Transverse colon (tissue), 4 donors: ENCODE measurements around the gene CDKAL1. TPM values are rescaled to one million over a fixed set of nuclear protein-coding genes. Genes with fewer than 3 reads are reported as not detected.

ENCODE experiments used
- DNase-seq: peaks from one replicate; pipeline ENCODE4 v3.0.0-alpha.2; 2019
- H3K27ac ChIP-seq, 4 donors: fragments of 200-600 bp; sonication (generic); 2 replicates each; pipeline ENCODE4 v1.5.1; 2016 to 2018; ENCODE audit warnings: inconsistent platforms in 4 of 4
- H3K27me3 ChIP-seq: fragments of 200-600 bp; sonication (generic); 2 replicates; pipeline ENCODE4 v1.5.1; 2017; ENCODE audit warnings: inconsistent platforms
- H3K36me3 ChIP-seq, 4 donors: fragments of 200-600 bp; sonication (generic); 2 replicates each; pipeline ENCODE4 v1.5.1; 2017 to 2019; ENCODE audit warnings: inconsistent platforms in 4 of 4
- H3K4me1 ChIP-seq, 4 donors: fragments of 200-600 bp; sonication (generic); 2 replicates each; pipeline ENCODE4 v1.5.1; 2017 to 2020; ENCODE audit warnings: inconsistent platforms in 4 of 4
- H3K4me3 ChIP-seq, 4 donors: fragments of 200-600 bp; sonication (generic); 1 replicate in 1 of 4; 2 replicates in 3 of 4; pipeline versions ENCODE4 v1.5.1 to v1.6.1; 2017 to 2019; ENCODE audit warnings: inconsistent platforms in 4 of 4
- H3K9me3 ChIP-seq, 2 donors: fragments of 200-600 bp; sonication (generic); 2 replicates each; pipeline ENCODE4 v1.5.1; 2017 to 2019; ENCODE audit warnings: inconsistent platforms in 2 of 2
- EP300 ChIP-seq: sonication (generic); formaldehyde crosslinking; IDR thresholded peaks from one replicate; pipeline ENCODE4 v1.6.1; 2017; ENCODE audit warnings: antibody characterized with exemption, low read depth
- POLR2A ChIP-seq: fragments of 450-650 bp; IDR thresholded peaks from one replicate; pipeline ENCODE4 v1.6.1; 2016; ENCODE audit warnings: antibody characterized with exemption, mild to moderate bottlenecking, moderate library complexity
- POLR2AphosphoS5 ChIP-seq, 3 donors: sonication (generic); formaldehyde crosslinking; IDR thresholded peaks; one replicate each; pipeline ENCODE4 v1.6.1; 2016; ENCODE audit warnings: antibody characterized with exemption in 3 of 3
- WGBS, 2 donors: methylation state at CpG; one replicate each; pipeline ENCODE4 v1.1.5; 2018; ENCODE audit warnings: low coverage in 1 of 2; 5-methylcytosine and 5-hydroxymethylcytosine counted together
- in situ Hi-C, 4 donors: fragments of 200-750 bp; cut with MboI; loops; one replicate each; pipeline versions ENCODE4 v1.15.0 to v1.15.1; 2017; ENCODE audit warnings: low sequenced_read_pairs in 3 of 4, low pct_ligation_motif_present in 1 of 4, low pct_unique_long_range_greater_than_20kb in 1 of 4
- intact Hi-C: fragments of 100-400 bp; cut with DNase I; formaldehyde crosslinking; loops from one replicate; pipeline ENCODE4 v1.15.1; 2023; ENCODE audit warnings: low total_unique reads
- total RNA-seq, 4 donors: library from RNA; depleted of rRNA; stranded (reverse); fragments of >200 nt; gene quantifications; one replicate each; pipeline ENCODE4 v1.1.0, GENCODE V29; 2016
- TF ChIP-seq, protein P1 (sequence below), 5 experiments: fragments of 200-600 bp in 3 of 5; fragments of 450-650 bp in 2 of 5; sonication (generic) in 3 of 5; IDR thresholded peaks; 1 replicate in 2 of 5; 2 replicates in 3 of 5; pipeline ENCODE4 v1.5.1; 2016 to 2017; ENCODE audit warnings: antibody characterized with exemption in 5 of 5, inconsistent platforms in 3 of 5, mild to moderate bottlenecking in 2 of 5, moderate library complexity in 1 of 5

The CDKAL1 gene
- total RNA-seq, 4 donors from 2014 or later, result 4.8 to 21.7 (median 12.5) TPM

DNA sequence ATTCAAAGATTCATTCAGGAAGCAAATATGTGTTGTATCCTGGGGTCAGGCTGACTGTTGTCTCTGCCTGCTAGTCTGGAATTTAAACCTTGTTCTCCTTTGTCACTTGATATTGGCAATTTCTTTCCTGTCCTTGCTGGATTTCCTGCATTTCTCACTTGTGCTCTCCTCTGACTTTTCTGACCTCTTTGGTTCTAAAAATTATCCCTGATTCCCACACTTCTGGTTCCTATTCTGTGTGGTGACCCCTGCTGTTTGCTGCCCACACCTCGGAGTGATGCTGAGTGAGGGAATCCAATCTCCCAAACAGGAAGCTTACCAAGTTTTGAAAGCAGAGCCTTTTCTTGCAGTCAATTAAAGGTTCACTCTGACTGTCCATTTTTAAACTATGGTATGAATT is 345.3 kb downstream of the CDKAL1 start:
- DNase-seq, result no peak
- Histone ChIP-seq H3K27me3 (no peaks in the 10 kb centered on the region), H3K36me3 (peaks cover 0 to 5% (median 0%) of the 10 kb centered on the region in 4 donors), H3K4me3 (no peak overlapping the region), H3K27ac (no peak overlapping the region), H3K9me3 (peaks cover 0 to 4% of the 10 kb centered on the region in 2 donors), H3K4me1 (peaks cover 0 to 5% (median 0%) of the 10 kb centered on the region in 4 donors)
- WGBS, 2 donors, result 88 to 100% methylated on average over 1 of the region's 1 CpG
- TF ChIP-seq, protein P1, sequence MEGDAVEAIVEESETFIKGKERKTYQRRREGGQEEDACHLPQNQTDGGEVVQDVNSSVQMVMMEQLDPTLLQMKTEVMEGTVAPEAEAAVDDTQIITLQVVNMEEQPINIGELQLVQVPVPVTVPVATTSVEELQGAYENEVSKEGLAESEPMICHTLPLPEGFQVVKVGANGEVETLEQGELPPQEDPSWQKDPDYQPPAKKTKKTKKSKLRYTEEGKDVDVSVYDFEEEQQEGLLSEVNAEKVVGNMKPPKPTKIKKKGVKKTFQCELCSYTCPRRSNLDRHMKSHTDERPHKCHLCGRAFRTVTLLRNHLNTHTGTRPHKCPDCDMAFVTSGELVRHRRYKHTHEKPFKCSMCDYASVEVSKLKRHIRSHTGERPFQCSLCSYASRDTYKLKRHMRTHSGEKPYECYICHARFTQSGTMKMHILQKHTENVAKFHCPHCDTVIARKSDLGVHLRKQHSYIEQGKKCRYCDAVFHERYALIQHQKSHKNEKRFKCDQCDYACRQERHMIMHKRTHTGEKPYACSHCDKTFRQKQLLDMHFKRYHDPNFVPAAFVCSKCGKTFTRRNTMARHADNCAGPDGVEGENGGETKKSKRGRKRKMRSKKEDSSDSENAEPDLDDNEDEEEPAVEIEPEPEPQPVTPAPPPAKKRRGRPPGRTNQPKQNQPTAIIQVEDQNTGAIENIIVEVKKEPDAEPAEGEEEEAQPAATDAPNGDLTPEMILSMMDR (IDR thresholded peaks at IDR 0.05), result no peak
- intact Hi-C loops (no loop called here), in situ Hi-C loops (no loop called here)

DNA sequence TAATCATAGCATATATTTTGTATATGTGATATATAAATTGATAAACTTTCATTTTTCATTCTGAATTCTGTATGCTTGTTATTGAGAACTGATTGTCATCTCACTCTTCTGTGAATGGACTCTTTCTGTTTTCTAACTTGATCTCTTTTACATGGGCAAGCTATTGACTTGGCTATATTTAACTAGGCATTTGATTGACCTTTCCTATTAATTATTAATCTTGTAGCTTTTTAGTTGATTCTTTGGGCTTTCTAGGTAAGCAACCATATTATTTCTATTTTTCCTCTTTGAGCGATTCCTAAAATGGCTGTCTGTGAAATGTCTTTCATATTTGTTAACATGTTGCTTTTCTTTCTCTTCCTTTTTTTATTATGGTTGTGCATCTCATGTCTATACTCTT is 347.1 kb downstream of the CDKAL1 start:
- H3K4me3 ChIP-seq, result no peak overlapping the region
- H3K27ac ChIP-seq, result no peak overlapping the region
- H3K9me3 ChIP-seq, result peaks cover 0 to 8% of the 10 kb centered on the region in 2 donors
- no peaks in the 10 kb centered on the region for H3K4me1 ChIP-seq
- no peaks in the 10 kb centered on the region for H3K27me3 ChIP-seq
- peaks cover 0 to 5% (median 0%) of the 10 kb centered on the region in 4 donors for H3K36me3 ChIP-seq
- WGBS, 2 donors, result 97 to 100% methylated on average over 1 of the region's 1 CpG
- no peak for DNase-seq
- intact Hi-C loops, result no loop called here
- TF ChIP-seq, protein P1 (IDR thresholded peaks at IDR 0.05), result no peak
- no peak for TF ChIP-seq POLR2AphosphoS5 (IDR thresholded peaks at IDR 0.05)
- TF ChIP-seq POLR2A, result no peak
- no peak for TF ChIP-seq EP300
- in situ Hi-C loops, result no loop called here

DNA sequence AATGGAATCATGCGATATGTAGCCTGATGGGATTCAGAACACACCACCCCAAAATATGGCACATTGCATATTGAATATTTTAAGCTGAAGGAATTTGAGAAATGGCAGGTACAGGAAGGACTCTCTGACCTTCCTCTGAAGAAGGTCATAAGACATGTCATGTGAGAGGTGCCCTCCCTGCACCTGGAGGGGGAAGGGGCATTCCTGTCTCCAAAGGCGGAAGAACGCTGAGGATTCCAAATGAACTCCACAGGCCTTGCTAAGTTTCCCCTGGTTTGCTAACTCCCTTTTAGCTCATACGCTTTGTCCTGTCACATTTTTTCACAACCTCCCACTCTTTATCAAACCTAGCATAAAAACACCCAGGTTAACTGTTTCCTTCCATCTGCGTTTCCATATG is 347.8 kb downstream of the CDKAL1 start:
- no peak overlapping the region for H3K27ac ChIP-seq
- no peaks in the 10 kb centered on the region for H3K27me3 ChIP-seq
- DNase-seq, result no peak
- H3K9me3 ChIP-seq, result peaks cover 0 to 8% of the 10 kb centered on the region in 2 donors
- H3K4me3 ChIP-seq, result no peak overlapping the region
- no peaks in the 10 kb centered on the region for H3K4me1 ChIP-seq
- TF ChIP-seq EP300 (no peak), POLR2A (no peak), POLR2AphosphoS5 (IDR thresholded peaks at IDR 0.05) (no peak)
- TF ChIP-seq, protein P1 (IDR thresholded peaks at IDR 0.05), result no peak
- in situ Hi-C loops, result no loop called here
- WGBS, 2 donors, result 72 to 82% methylated on average over 3 to 5 of the region's 5 CpGs
- intact Hi-C loops, result no loop called here
- peaks cover 0 to 5% (median 0%) of the 10 kb centered on the region in 4 donors for H3K36me3 ChIP-seq

DNA sequence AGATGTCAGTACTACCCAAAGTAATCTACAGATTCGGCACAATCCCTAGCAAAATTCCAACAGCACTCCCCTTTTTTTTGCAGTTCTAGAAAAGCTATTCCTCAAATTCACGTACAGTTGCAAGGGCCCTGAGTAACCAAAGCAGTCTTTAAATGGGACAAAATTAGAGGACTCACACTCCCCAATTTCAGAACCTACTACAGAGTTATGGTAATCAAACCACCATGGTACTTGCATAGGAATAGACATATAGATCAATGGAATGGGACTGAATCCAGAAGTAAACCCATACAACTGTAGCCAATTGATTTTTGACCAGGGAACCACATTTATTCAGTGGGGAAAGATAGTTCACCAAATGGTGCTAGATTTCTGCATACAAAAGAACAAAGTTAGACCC is 350.8 kb downstream of the CDKAL1 start:
- Histone ChIP-seq H3K9me3 (peaks cover 0 to 8% of the 10 kb centered on the region in 2 donors), H3K4me1 (no peaks in the 10 kb centered on the region), H3K36me3 (peaks cover 0 to 5% (median 0%) of the 10 kb centered on the region in 4 donors), H3K27ac (no peak overlapping the region), H3K4me3 (no peak overlapping the region), H3K27me3 (no peaks in the 10 kb centered on the region)
- intact Hi-C loops (no loop called here), in situ Hi-C loops (no loop called here)
- no peak for DNase-seq
- 100% methylated on average over 2 of the region's 2 CpGs for WGBS, 2 donors
- TF ChIP-seq POLR2A, result no peak

DNA sequence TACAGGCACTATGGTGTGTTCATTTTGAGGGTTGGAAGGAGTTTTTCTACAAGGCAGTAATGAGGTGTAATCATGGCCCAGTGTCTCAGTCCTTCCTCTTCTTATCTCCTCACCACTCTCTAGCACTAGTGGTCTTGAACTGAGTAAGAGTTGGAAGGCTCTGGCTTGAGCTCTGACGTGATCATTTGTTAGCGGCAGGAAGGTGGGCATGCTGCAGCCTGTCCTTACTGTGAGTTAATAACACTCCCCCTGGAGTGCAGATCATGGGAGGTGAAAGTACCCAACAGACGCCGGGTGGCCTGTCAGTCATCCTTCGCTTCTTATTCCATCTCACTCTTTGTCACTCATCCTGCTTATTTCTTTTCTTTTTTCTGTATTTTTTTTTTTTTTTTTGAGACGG is 356.9 kb downstream of the CDKAL1 start:
- no peak overlapping the region for H3K4me3 ChIP-seq
- H3K27ac ChIP-seq, result no peak overlapping the region
- in situ Hi-C loops, result no loop called here
- WGBS, 2 donors, result 94% methylated on average over 6 of the region's 6 CpGs; no CpG with 5 or more reads in 1 of the 2 donors
- no peaks in the 10 kb centered on the region for H3K9me3 ChIP-seq
- no peaks in the 10 kb centered on the region for H3K27me3 ChIP-seq
- H3K4me1 ChIP-seq, result no peaks in the 10 kb centered on the region
- TF ChIP-seq POLR2AphosphoS5 (IDR thresholded peaks at IDR 0.05) (no peak), EP300 (no peak), POLR2A (no peak)
- TF ChIP-seq, protein P1 (IDR thresholded peaks at IDR 0.05), result no peak
- intact Hi-C loops, result no loop called here
- no peaks in the 10 kb centered on the region for H3K36me3 ChIP-seq
- DNase-seq, result no peak
